Epithelial cell of prostate (primary cell): ENCODE measurements around the gene MSS51.
A peak's percentile ranks its signal among the peaks of the same experiment; 100 is the strongest.

Source experiments
- DNase-seq: peaks from one replicate; pipeline ENCODE4 v3.0.0-alpha.2; 2011; ENCODE audit warnings: low read depth, low spot score
- H3K27ac ChIP-seq: fragments of 450-650 bp; 2 replicates; pipeline ENCODE4 v1.5.1; 2017; ENCODE audit warnings: mild to moderate bottlenecking

Gene MSS51

DNA sequence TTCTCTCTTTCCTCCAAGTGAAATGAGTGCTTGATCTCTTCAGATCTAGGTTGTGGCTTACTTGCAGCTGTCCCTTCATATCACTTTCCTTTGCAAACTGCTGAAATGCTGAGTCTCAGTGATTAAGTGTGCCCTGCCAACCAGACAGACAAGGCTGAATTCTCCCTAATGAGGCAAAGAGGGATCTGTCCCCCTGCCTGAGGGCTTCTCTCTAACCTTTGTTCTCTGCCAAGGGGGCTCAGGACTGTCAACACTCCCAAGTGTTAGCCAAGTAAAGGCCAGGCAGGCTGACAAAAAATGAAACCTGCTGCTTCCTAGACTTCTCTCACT, at the start of gene MSS51:
TSS of gene MSS51 (minus strand) at position 24 of the 330 bp plus-strand sequence. CDS start 5,277 bp downstream, outside the sequence.
- no peak within 1 kb of the TSS for H3K27ac ChIP-seq
- no peak for DNase-seq

DNA sequence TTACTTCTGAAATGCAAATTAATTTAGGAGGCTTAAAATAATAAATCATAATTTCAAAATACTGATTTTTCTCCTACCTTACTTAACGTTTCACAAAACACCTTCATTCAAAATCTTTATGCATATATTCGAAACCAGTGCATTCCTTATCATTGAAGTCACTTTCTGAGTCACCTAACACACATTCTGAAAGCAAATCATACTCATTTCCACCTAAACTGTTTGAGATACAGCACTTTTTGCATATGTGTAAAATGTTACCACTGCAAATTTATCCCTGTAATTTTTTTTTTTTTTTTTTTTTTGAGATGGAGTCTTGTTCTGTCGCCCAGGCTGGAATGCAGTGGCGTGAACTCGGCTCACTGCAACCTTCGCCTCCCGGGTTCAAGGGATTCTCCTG, 46.8 kb upstream of the MSS51 start:
- peak overlapping the region; percentile 37 for H3K27ac ChIP-seq
- DNase-seq = no peak

DNA sequence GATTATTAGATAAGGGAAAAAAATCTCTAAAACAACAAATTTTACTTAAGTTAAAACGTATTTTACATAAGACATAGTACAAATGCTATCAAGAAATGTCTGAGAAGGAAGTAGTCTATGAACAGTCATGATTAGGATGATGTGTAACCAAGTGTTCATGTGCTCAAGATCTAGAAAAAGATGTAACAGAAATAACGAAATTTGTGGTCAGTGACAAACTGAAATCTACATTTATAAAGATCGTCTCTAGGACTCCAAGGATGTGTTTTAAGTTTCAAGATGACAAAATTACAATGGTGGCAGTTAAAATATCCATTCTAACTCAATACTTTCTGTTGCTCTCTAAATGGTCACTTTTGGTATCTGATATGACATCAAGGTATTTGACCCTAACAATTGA, 45.3 kb upstream of the MSS51 start:
- no peak for DNase-seq
- no peak overlapping the region for H3K27ac ChIP-seq

DNA sequence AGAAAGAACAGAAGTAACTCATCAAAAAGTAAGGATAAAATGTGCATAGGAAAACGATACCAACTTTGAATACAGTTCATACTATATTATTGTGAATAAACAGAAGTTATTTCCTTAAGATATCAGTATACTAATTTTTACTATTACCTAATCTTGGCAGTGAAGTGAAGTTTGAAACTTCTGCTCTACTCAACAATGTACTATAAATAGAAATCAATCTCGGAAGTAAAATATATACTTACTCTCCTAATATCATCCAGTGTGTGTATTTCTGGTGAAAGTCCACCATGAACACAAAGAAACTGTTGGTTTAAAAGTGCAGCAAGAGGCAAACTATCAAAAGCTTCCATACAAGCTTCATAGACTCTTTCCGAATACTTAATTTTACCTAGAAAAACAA, 37.9 kb upstream of the MSS51 start:
- DNase-seq = no peak
- no peak overlapping the region for H3K27ac ChIP-seq

DNA sequence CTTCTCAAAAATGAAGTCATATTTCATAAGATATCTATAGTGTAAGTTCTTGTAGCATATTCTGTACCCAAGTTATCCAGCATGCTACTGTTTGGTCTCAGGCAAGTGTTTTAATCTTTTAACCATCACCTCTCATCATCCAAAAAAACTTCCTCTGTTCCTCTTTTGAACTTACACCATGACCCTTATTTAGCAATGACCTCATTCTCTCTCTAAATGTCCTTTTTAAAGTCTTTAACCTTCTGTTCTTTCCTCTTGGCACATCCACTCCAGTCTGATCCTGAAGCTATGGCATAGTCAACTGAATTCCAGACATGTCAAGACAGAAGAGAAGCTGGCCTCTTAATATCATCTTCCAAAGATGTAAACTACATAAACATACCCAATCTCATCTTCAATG, 36.2 kb upstream of the MSS51 start:
- DNase-seq = no peak
- H3K27ac ChIP-seq = no peak overlapping the region

DNA sequence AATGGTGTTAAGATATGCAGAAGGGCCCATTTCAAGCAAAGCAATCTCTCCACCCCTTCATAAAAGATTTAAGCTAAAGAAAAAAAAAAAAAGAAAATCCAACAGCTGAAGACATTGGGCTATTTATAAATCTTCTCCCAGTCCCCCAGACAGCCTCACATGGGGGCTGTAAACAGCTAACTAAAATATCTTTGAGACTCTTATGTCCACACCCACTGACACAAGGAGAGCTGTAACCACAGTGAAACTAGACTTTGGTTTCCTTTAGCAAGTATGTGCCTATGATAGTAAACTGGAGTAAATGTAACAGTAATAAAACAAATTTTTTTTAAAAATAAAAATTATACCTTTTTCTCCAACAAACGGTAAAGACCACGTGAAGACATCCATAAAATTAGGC, 33.8 kb upstream of the MSS51 start:
- no peak for DNase-seq
- H3K27ac ChIP-seq = no peak overlapping the region

DNA sequence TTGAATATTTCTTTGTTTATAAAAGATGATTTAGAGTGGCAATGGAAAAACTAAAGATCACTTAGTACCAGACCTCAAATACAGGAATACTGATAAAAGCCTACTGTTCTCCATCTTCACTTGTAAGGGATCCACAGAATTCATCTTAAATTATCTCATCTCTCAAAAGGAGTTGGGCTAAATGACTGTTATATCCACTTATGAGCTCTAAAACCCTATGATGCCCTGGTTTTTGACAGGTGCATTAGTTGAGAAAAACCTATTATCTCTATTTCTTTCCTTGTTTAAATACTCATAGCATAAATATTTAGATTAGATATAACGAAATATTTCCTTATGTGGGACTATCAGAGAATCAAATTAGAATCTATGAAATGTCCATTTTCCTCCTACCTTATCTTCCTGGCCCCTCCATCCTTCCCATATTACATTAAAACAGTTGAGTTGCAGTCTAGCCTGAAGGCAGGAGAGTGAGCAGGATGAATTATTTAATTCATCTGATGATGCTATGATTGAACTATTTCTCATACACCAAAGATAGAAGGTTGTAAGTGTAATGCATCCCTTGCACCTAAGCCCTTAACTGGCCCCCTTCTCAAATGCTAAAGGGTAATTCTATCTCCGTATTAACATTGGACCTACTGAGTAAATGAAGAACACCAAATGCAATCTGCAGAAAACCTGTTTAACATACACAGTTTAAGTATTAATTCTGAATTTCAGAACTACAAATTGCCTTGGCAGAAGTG, 32.8 kb upstream of the MSS51 start:
- no peak for DNase-seq
- no peak overlapping the region for H3K27ac ChIP-seq

DNA sequence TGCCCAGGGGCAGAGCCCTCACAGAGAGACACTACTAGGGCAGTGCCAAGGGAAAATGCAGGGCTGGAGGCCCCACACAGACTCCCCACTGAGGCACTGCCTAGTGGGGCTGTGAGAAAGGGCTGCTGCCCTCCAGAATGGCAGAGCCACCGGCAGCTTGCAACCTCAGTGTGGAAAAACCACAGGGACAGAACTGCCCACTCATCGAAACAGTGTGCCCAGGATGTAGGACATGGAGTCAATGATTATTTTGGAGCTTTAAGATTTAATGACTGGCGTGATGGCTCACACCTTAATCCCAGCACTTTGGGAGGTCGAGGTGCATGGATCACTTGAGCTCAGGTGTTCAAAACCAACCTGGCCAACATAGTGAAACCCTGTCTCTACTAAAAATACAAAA, 27.5 kb upstream of the MSS51 start:
- DNase-seq = no peak
- no peak overlapping the region for H3K27ac ChIP-seq

DNA sequence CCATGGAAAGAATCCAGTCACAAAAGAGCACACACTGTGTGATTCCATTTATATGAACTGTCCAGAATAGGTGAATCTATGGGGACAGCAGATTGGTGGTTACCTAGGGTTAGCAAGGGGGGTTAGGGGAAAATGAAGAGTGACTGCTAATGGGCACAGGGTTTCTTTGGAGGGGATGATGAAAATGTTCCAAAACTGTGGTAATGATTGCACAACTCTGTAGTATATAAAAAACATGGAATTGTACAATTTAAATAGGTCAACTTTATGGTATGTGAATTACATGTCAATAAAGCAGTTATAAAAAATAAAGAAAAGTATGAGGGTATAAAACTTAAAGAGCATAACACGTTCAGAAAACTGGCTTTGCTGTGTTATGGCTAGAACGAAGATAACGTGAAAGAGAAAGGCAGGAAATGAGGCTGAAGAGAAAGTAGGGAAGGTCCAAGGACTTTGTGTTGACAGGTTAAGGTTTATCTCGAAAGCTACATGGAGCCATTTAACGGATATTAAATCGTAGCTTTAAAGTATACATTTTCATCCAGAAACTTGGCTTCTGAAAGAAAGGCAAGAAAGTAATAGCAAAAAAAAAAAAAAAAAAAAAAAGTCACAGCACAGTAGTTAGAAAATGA, 26.4 kb upstream of the MSS51 start:
- DNase-seq = no peak
- H3K27ac ChIP-seq = no peak overlapping the region

DNA sequence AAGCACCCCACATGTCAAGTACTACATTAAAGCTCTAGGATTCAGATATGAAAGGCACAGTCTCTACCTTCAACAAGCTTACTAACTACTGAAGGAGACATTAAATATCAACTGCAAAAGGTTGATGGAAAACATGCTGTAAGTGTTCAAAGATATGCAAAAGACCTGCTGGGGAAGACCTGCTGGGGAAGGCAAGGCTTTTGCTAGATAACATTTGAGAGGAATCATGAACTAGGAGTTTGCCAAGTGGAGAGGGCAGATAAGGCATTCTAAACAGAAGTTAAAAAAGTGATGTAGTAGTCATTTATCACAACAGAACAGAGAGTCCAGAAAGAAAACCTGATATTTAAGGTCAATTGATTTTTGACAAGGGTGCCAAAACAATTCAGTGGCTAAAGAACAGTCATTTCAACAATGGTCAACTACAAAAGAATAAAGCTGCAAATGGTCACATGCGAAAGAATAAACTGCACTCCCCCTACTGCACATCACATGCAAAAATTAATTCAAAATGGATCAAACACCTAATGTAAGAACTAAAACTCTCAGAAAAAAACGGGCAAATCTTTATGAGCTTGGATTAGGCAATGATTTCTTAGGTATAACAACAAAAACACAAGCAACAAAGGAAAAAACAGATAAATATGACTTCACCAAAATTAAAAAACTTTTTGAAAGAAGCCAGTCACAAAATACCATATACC, 23.0 kb upstream of the MSS51 start:
- DNase-seq = no peak
- H3K27ac ChIP-seq = no peak overlapping the region

DNA sequence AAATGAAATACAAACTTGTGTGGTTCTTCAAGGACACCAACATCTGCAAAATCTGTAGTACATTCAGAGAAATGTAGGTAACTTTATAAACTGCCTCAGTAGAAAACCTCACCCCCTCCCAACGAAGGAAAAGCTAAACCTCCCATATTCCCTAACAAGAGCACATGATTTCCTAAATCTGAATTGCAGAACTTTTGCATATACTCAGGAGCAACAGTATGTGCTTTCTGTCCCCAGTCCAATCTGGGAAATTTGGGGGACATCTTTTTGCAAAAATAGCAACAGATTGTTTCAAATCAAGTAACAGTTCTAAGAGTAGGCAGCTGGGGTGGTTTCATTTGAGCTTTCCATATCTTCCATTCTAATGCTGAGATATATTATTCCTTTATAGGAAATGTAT, 15.8 kb upstream of the MSS51 start:
- DNase-seq = no peak
- no peak overlapping the region for H3K27ac ChIP-seq

DNA sequence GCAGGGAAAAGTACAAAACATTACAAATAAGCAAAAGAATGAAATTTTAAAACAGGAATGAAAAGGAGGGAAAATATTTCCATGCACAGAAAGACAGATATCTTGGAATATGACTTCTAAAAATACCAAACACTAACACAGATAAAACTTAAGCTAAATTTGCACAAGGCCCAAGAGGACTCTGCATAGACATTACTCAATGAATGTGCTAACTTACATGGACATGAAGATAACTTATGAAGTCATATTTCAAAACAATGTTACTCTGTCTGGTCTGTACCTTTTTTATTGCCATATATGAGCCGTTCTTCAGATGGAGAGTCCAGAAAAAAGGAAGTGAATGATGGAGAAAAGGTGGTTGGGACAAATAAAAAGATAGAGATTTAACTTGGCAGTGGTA, 15.0 kb upstream of the MSS51 start:
- H3K27ac ChIP-seq = no peak overlapping the region
- no peak for DNase-seq

DNA sequence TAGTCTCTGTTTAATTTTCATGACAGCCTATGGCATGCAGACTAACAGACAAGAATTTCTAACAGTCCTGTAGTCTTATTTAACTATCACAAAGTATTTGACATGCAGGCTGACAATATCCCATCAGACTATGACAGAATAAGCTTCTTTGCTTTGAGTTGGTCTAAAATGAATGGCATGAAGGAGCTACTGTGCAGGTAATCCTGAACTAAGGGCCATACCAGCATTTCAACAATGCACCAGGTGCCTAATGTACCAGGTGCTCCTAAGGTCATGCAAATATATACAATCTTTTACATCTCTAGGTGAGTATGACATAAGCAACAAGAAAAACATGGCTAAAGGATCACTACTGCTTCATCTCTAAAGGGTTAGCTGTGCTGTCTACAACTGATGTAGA, 13.6 kb upstream of the MSS51 start:
- H3K27ac ChIP-seq = no peak overlapping the region
- no peak for DNase-seq

DNA sequence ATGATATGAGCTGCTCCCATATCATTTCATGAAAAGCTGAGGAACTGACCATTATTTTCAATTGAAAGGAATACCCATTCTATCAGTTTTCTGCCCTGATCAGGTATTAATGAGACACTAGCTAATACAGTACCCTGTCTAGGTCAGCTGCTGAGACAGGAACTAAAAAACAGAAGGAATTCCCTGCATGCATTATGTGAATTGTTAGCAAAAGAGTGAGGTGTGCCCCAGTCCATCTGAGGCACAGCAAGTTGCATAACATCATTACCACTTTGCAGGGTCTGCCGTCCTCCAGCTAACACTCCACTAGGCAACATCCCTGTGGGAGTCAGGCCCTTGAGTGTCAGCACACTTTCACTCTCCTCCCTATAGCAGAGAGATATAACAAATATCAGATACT, 11.1 kb upstream of the MSS51 start:
- DNase-seq = no peak
- H3K27ac ChIP-seq = no peak overlapping the region

DNA sequence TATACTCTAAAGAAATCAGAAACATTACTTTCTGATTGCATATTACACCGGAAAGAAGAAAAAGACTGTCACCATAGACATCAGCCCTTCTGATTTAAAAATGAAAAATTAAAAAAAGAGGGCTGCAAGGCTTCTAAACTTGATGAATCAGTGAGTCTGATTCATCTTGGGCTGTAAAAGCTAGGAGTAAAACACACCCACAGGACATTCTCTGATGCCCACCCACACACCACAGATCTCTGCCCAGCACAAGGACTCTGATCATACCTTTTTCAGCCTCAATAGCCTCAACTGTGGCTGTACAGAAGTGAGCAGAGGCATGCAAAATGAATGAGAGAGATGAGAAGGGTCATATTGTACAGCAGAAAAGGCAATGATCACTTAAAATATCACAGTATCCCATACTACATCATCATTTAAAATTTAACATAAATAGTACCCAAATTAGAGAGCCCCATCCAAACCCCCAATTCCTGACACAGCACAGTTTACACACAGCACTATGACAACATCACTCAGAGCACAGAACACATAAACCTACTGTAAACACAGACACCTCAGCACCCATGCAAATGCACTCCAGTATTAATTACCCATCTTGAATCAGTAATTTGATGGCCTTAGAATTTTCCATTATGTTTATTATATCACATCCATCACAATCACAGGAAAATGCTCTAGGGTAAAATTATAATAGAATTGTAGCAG, 6.4 kb upstream of the MSS51 start:
- H3K27ac ChIP-seq = no peak overlapping the region
- peak; percentile 5 for DNase-seq

DNA sequence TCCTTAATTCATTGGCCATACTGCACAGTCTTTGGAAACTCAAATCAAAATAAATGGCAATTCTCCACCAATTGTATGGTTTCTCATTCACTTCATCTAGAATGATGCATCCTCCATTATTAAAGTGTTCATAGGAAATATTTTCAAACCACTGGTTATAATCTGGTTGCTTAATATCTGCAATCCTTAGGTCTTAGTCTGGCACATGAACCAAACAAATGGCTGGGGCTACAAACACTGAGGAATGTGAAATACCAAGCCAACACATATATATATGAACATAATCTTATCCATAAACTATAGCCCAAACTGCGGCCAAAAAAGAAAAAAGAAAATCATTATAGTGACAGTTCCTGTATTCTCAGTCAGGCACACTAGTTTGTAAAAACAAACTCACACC, 5.7 kb upstream of the MSS51 start:
- no peak for DNase-seq
- H3K27ac ChIP-seq = no peak overlapping the region

DNA sequence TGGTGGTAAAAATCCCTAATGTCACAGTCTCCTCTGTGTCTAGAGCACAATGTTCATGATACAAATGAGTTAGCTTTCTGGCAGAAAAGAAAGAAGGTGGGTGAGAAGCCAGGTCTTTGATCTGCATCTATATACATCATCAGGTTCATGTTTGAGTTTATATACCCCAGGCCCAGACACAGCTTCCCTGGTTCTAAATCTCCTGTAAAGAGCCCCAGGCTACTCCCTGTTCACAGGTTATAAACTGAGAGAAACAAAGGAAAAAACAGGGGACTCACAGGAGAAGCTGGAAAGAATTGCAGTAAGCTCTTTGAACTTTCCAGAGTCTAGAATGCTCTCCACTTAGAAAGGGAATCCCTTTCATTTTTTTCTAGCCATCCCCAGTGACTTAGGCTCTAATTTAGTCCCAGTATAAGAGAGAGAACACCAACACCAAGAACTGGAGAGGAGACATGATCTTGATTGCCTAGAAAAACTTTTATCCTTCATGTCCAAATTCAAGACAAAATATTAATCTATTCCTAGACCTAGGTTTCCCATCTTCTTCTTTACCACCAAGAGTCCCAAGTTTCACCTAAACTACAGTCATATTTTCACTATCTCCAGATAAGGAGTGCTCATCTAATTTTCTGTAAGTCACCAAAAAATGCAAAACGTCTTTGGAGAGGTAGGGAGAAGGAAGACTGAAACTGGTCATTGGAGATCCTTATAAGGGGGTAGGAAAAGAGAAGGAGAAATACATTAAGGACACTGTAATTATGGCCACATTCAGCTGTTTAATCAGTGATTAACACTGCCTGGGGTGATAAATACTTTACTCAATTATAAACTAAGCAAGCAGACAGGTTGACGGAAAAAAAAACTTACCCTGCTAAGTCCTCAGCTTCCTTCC, 469 bp downstream of the MSS51 start:
- no peak for DNase-seq
- H3K27ac ChIP-seq = no peak overlapping the region

DNA sequence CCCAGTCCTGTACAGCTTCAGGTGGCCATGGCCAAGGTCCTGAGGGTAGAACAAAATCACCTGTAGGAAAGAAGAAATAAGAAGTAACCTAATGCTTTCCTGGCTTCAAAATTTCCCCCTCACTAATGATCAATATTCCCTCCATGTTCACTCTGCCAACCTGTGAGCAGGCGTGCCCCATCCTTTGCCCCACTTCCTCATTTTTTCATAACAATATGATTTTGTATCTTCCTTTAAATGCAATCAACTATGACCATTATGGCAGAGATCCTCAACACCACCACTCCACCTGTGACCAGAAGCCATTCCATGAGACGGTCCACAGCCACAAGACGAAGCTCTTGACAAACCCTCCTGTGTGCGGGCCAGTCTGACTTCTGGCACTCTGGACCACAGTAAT, 7.0 kb downstream of the MSS51 start:
- no peak overlapping the region for H3K27ac ChIP-seq
- no peak for DNase-seq

DNA sequence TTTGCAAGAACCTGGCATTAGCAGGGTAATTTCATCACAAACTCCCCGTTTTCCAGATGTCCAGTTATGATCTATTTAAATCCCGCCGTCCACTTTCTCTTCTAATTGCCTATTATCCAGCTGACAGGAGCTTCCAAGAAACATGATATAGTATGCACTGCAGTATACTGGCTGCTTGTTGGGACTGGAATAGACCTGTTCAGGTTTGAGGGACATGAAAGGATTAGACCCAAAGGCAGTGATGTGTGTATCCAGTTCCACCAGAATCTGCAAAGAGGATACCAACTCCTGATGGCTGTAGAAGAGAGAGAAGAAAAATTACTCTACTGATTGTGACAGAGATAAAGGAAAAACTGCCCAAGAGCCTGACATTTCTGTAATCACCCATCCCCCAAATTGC, 8.9 kb downstream of the MSS51 start:
- H3K27ac ChIP-seq = no peak overlapping the region
- peak; percentile 5 for DNase-seq

DNA sequence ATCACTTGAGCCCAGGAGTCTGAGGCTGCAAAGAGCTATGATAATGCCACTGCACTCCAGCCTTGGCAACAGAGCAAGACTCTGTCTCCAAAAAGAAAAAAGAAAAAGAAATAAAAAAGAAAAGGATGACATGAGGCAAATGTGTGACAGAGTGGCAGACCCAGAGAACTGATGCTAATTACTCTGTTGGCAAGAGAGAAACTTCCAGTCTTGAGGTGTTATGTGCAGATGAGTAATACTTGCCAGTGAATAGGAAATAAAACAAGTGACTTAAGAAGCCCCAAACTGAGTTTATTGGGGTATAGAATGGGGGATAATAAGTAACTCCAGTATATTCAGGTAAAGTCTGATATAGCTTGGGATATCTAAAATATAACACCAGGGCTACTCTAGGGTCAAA, 10.1 kb downstream of the MSS51 start:
- no peak overlapping the region for H3K27ac ChIP-seq
- DNase-seq = no peak
